ENCODE data around the gene RPP14.

RPP14 gene

DNA sequence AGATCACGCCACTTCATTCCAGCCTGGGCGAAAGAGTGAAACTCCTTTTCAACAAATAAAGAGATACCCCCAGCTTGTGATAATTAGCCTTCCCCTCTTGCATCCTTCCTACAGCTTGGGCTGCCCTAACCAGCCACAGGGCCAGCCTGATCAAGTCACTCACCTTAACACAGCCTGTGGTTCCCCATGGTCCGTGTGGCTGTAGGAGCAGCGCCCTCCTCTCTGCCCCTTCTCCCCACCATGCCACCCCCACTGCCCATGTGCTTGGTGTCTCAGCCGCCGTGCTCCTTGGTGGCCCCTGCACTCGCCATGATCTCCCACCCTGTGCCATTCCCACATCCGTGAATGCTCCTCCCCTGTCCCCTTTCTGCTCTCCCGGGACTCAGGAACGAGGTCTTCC, 13.2 kb upstream of the RPP14 start:
- no peak for DNase-seq

DNA sequence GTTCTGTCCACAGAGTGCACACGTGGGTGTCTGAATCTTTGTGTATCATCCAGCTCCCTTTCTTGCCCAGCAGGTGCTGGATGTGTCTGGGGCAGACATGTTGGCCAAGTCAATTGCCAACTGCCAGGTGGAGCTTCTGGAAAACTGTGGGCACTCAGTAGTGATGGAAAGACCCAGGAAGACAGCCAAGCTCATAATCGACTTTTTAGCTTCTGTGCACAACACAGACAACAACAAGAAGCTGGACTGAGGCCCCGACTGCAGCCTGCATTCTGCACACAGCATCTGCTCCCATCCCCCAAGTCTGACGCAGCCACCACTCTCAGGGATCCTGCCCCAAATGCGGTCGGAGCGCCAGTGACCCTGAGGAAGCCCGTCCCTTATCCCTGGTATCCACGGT, 12.5 kb upstream of the RPP14 start:
- no peak for DNase-seq

DNA sequence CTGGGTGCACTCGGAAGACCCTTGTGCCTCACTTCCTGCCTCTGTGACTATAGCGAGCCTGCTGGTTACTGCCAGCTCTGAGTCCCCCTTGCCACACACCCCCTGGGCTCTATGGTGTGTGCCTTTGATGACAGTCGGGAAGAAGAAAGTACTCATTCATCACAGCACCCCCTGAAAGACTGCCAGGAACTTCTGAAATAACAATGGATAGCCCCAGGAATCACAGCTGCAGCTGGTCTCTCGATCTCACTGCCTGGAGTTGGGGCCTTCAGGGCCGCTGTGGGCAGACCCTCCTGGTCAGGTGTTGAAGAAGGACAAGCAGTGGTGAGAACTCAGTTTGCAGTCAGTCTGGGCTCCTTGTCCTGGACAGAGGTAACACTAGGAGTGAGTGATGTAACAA, 9.8 kb upstream of the RPP14 start:
- DNase-seq, result no peak

DNA sequence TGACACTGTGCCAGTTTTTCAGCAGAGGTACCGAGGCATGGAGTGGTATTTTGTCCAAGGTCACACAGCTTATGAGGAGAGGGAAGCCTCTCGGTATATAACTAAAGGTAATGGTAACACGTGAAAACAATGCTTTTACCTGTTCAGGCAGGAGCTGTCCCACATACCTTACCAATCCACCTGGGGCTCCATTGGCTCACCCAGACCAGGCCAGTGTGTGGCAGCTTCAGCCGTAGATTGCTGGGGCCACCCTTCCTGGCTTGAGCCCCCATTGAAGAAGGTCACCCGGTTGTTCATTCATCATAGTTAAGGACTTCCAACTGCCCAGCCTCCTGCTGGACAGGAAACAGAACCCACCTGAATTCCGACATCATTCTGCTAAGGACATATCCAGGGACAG, 9.2 kb upstream of the RPP14 start:
- no peak for DNase-seq

DNA sequence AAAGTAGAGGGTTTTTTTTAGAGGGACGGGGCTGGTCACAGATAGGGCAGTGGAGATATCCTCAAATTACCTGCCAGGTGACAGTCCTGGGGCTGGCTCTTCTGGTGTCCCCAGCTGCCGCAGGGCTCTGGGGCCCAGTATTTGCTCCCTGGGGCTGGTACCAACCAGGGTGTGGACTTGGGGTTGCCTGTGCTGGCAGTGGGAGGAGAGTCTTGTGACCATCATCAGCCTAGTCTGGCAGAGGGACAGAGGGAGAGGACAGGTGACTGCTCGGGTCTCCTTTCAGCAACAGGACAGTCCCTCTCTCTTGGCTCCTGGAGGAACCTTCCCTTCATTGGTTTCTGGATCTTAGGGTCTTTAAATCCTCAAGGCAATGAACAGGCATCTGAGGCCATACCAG, 7.9 kb upstream of the RPP14 start:
- no peak for DNase-seq

DNA sequence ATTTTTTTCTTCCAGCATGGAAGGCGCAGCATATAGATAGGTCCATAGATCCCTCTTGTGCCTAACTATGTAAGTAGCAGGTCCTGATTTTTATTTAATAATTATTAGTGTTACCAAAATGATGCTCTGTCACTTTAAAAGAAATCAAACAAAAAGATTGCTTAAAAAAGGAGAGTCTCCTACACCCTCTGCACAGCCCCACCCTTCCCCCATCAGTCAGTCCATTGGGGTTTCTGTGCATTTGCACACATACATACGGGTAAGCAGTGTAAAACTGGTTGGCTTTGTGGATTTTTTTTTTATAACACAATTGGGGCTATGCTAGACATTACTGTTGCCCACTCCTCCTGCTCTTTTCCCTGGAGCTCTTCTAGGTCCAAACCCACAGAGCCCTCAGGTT, 7.0 kb upstream of the RPP14 start:
- DNase-seq, result no peak

DNA sequence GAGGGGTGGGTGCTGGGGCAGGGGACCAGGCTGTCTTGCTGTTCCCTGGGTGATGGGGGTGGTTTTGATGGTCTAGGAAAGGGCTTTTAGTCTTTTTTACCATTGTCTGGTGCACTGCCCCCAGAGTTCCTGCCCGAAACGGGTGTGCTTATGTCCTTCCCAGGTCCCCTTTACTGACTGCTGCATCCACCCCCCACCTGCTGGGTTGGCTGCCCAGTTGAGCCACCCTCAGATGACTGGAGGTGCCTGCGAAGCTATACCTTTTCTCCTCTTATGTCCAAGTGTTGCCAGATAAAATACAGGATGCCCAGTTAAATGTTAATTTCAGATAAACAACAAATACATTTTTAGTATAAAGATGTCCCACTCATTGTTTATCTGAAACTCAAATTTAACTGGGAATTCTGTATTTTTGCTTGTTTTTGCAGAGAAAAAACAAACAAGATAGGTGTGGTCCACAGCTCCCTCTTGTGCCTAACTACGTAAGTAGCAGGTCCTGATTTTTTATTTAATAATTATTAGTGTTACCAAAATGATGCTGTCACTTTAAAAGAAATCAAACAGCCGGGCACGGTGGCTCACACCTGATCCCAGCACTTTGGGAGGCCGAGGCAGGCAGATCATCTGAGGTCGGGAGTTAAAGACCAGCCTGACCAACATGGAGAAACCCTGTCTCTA, 6.1 kb upstream of the RPP14 start:
- no peak for DNase-seq

DNA sequence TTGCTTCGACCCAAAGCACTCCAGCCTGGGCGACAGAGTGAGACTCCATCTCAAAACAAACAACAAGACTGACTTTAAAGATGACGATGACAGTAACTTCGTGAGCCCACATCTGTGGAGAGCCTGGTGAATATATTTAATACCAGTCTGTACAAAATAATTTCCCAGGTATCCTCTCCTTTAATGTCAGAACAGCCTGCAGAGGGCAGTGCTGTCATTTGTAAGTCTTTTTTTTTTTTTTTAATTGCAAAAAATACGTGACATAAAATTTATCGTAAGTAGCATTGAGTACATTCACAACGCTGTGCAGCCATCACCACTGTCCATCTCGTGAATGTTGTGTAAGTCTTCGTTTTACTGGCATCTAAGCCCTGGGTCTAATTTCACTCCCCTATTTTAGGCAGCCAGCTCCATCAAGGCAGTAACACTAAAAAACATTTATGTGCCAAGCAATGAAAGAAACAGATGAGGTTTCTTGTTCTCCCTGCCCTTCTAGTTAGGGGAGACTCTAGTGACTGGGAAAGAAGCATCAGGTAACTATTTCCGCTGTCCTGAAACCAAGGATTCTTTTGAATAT, 1.7 kb downstream of the RPP14 start:
- DNase-seq, result no peak

DNA sequence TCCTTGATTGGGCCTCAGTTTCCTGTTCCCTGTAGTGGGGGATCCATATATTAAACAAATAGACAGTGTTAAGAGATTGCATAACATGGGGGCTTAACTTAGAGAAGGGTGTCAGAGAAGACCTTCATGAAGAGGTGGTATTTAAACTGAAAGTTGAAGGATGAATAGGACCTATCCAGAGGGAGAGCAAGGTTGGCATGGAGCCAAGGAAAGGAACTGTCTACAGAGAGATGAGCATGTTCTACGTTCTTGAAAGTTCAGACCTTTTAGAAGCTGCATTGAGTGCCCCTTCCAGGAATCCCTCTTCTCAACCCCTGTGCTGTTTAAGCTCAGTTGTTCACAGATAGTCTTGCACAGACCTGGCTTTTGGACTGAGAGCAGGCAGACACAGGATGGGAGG, 2.7 kb downstream of the RPP14 start:
- DNase-seq, result no peak

DNA sequence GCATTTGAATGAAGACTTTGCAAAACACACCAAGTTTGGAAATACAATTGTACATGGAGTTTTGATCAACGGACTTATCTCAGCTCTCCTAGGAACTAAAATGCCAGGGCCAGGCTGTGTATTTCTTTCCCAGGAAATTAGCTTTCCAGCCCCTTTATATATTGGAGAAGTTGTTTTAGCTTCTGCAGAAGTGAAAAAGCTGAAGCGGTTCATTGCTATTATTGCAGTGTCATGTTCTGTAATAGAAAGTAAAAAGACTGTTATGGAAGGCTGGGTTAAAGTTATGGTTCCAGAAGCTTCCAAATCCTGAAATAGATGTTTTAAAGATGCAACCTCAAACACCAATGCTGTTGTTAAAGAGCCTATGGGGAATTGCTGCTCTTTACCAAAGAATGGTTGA, 11.8 kb downstream of the RPP14 start:
- DNase-seq, result no peak

DNA sequence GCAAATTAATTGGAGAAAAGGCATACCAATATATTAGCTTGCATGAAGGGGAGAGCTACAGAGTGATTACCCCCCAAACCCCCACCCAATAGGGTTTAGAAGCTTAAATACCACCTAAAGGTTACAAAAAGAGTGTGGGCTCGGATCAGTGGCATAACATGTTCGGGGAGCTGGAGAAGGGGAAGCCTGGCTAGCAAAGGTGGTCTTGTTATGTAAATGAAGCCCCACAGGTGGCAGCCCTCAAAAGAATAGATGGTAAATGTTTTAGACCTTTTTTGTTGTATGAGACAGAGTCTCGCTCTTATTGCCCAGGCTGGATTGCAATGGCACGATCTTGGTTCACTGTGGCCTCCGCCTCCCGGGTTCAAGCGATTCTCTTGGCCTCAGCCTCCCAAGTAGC, 15.7 kb downstream of the RPP14 start:
- DNase-seq, result no peak

DNA sequence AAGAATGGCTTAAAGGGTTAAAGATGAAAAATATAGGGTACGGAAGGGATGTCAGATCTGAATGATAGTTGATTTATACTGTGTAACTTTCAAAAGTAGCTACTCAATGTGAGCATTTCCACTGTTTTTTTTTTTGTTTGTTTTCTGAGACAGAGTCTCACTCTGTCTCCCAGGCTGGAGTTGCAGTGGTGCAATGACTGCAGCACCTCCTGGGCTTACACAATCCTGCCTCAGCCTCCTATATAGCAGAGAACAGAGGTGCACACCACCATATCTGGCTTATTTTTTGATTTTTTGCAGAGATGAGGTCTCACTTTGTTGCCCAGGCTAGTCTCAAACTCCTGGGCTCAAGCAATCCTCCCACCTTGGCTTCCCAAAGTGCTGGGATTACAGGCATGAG, 16.7 kb downstream of the RPP14 start:
- DNase-seq, result no peak

DNA sequence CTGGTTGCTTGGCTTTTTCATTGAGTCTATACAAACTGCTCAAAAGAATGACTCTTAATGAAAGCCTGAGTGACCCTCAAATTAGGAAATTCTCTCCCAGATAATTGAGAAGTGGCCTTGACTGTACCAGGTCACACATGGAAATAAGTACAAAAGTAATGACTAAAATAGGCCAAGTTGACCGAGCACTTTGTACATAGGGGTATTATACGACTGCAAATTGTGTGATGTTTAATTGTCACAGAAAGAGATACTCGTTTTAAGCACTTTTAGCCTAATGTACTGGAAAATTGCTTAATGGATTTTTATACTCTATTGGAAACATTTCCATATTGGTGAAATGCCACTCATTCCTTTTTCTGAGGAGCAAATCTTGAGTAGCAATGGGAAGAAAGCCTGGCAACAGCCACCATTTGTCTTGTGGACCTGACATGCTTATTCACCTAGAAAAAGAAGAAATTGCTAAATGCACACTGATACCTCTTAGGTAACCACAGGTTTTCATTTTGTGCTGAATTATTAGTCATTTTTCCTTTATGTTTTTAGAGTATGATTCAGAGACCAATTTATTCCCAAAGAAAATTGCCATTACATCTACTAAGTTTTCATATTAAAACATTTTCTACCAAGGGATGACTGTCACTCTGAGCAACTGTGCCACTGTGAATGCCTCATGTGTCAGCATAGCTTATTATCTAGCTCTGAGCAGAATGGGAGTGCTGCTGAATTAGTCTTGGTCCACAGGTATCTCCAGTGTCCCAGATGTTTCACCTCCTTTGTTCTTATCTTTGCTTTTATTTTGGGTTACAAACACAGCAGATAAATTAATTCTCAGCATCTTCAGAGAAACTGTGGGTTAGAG, 17.7 kb downstream of the RPP14 start:
- DNase-seq, result no peak

DNA sequence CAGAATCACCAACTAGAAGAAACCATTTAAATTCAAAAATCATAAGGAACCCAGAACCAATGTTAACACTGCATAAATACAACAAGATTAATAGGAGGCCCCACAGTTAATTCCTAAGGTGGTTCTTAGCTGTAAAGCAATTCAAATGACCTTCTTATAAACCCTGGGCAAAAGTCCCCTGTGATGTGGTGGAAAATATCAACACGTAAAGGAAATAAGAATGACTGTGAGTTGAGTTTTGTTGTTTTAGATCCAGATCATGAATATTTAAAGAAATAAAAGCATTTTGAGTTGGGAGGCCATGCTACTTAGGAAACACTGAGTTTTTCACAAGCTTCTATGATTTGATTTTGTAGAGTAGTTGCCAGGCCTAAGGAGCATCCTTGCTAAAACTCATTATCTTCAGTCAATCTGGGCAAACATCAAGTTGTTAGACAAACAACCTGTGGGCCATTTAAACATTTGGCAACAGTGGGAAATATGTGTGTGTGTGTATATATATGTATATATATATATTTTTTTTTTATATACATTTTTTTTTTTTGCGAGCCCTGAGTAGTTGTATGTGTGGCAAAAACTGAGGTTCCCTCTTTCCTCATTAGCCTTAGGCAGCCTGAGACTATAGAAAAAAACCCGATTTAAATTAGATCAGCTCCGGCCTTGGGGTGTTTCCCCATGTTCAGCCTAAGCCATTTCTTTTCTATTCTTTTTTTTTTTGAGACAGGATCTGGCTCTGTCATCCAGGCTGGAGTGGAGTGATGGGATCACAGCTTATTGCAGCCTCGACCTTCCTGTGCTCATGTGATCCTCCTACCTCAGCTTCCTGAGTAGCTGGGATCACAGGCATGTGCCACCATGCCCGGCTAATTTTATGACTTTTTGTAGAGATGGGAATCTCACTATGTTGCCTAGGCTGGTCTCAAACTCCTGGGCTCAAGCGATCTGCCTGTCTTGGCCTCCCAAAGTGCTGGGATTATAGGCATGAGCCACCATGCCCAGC, 18.6 kb downstream of the RPP14 start:
- DNase-seq, result no peak

DNA sequence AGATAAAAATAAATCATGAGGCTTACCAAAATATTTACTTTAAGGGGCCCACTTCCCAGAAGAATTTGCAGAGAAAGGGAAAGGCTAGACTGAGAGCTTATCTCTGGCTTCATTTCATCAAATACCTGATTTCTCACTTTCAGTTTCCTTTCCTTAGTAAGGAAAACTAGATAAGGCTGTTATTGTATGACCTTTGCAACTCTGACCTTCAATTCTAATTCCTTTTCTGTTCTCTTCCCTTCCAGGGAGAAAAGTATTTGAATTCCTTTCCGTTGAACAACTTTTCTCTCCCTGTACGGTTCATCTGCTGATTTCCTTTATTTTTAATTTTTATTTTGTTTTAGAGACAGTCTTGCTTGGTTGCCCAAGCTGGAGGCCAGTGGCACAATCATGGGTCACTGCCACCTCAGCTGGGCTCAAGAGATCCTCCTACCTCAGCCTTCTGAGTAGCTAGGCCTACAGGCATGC, 19.5 kb downstream of the RPP14 start:
- no peak for DNase-seq

DNA sequence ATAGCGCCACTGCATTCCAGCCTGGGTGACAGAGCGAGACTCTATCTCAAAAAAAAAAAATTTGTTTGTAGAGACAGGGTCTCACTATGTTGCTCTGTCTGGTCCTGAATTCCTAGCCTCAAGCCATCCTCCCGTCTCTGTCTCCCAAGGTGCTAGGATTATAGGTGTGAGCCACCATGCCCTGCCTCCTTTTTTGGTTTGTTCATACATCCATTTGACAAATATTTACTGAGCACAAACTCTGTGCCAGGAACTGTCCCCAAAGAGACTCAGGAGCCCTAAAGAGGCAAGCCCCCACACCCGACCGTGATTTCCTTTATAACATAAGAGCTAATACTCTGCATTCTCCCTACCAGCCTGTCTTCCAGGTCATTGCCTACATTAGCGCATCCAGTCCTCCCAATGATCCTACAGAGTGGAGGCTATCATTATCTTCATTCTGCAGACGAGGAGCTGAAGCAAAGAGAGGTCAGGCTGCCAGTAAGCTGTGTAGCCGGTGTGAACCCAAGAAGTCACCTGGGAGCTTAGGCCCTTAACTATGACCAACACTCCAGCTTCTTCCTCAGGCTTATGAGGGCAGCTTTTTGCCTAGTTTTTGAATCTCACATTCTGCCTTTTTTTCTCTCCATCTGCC, 20.3 kb downstream of the RPP14 start:
- DNase-seq, result no peak

DNA sequence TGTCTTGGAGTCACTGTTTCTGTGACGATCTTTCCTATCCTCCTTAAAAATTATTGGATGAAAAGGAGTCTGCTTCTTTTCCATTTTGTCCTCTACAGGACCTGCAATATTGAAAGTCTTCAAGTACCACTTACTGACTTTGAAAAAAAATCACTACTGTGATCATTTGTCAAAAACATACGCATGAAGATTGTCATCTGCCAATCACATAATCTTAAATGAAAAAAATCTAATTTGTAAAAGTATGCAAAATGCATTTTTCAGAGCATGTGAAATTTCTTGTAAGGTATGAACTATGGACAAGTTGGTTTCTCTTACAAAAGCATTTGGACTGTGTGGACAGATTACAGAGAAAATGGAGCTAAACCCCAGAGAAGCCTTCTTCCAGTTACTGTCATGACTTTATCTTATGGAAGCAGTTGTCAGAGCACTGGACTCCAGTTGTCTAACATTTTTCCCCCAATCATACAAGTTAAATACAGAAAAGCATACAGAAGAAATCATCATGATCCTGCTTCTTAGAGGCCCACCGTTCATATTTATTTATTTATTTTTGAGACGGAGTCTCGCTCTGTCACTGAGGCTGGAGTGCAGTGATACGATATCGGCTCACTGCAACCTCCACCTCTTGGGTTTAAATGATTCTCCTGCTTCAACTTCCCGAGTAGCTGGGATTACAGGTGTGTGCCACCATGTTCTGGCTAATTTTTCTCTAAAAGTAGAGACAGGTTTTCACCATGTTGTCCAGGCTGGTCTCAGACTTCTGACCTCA, 23.3 kb downstream of the RPP14 start:
- DNase-seq, result no peak

DNA sequence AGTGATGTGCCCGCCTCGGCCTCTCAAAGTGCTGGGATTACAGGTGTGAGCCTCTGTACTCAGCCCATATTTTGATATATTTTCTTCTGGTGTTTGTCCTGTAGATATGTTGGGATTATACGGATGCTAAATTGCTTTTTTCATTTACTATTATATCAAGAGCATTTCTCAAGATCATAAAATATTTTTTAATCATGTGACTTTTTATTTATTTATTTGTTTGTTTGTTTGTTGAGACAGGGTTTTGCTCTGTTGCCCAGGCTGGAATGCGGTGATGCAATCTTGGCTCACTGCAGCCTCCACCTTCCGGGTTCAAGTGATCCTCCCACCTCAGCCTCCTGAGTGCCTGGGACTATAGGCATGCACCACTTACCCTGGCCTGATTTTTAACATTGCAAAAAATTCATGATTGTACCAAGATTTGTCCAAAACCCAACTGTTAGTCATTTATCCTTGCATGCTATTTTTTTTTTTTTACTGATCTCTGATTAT, 23.9 kb downstream of the RPP14 start:
- no peak for DNase-seq

DNA sequence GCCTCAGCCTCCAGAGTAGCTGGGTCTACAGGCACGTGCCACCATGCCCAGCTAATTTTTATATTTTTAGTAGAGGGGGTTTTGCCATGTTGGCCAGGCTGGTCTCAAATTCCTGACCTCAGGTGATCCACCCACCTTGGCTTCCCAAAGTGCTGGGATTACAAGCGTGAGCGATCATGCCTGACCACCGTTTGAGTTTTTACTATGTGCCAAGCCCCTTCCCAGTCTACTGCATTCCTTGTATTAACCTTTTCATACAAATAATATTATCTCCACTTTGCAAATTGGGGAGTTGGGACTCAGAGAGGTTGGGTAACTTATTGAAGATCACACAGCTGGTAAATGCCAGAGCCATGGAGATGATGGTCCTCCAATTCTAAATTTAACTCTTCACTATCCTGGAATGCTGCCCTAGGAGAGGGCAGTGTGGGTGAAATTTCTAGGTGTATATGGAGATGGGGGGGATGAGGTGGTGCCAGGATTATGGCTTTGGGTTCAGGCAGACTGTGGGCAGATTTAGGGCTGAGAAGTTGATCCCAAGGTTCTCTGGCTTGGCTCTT, 25.6 kb downstream of the RPP14 start:
- no peak for DNase-seq

DNA sequence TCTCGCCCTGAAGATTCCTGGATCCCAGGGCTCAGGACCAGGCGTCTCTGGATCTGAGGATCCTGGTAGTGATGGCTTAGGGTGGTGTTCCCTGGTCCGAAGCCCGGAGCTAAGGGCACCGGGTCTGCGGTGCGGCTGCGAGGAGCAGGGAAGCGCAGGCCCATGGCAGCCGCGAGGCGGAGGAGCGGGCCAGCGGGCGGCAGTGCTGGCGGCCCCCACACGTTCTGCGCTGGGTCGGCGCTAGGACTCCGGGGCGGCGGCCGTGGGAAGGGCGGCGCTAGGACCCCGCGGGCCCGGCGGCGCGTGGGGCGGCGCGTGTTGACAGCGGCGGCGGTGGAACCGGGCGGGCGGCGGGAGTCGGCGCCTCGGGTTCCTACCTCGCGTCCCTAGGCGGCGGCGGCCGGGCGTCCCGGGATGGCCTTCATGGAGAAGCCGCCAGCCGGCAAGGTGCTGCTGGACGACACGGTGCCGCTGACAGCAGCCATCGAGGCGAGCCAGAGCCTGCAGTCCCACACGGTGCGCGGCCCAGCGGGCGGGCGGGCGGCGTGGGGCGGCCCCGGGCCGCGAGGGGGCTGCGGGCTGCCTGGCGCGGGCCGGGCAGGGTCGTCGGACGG, 26.6 kb downstream of the RPP14 start, which contains the start of gene PXK:
Gene PXK, plus strand, starts transcription at position 318 of the 614 bp plus-strand sequence. Its CDS starts 97 bp downstream, at position 415.
- DNase-seq, result peak; percentile 88

Measured in femur (tissue), 1 donor.